NCI-H82 treated with DMSO at 0.1 percent for 48 hours (cell line): ENCODE data around the gene KCNIP3.

Experiments
- DNase-seq: peaks from one replicate; lab custom pipeline; 2025; ENCODE audit not compliant: unreplicated experiment; lab: John Stamatoyannopoulos, UW

KCNIP3 gene

GRCh38 chr2:95327861-95328260 lies 30.7 kb downstream of the KCNIP3 start:
- DNase-seq, result no peak

- DNase-seq, result no peak
Observed at GRCh38 chr2:95328358-95329125, 31.4 kb downstream of the KCNIP3 start.

DNA sequence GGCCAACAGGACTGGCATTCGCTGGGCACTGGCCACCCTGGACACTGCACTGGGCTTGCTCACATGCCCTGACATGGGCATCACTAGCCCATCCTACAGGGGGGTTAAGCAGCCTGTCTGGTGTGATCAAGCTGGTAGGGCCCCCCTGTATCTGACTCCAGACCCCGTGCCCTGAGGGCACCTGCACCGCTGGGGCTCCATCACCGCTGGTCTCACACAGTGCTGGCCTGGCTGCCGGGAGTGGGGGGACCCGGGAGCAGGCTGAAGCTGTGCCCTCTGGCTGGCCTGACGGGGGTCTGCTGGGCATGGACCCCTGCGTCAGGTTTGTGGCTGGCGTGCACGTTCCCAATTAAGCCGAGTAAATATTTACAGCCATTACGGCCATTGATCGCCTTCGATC lies 32.3 kb downstream of the KCNIP3 start:
- DNase-seq, result no peak

GRCh38 chr2:95329891-95330793 lies 33.0 kb downstream of the KCNIP3 start:
- no peak for DNase-seq

- no peak for DNase-seq
Observed at GRCh38 chr2:95330794-95331338, 33.7 kb downstream of the KCNIP3 start.

DNA sequence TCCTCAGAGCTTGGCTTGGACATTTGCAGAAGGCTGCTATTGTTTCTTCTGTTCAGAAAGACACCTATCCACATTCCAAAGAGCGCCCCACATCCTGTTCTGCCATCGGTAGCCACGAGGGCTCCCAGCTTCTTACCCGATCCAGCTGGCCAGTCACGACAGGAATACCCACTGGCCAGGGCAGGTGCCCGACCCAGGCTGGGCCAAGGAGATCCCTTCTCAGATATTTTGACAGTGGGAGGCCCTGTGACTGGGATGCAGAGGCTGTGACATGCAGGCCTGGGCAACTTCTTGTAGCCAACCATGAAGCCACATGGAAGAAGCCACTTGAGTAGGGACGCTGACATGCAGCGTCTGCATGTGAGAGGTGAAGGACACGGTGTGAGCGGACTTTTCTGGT lies 34.5 kb downstream of the KCNIP3 start:
- no peak for DNase-seq

GRCh38 chr2:95332036-95332435 lies 34.9 kb downstream of the KCNIP3 start:
- DNase-seq, result no peak

DNA sequence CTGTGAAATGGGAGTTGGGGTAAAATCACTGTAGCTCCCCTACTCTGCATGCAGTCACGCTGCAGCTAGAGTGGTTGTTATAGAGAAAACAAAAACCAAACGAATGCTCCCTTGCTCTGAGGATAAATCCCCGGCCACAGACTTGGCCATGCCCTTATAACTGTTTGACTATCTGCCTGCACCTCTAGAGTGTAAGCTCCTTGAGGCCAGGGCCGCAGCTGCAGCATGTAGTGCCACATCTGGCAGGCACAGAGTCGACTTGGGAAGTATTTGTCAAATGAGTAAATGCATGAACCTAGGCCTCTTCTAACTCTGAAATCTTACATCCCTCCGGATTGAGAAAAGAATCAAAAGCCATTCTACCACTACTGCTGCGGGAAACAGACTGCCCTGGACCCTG lies 35.9 kb downstream of the KCNIP3 start:
- no peak for DNase-seq

DNA sequence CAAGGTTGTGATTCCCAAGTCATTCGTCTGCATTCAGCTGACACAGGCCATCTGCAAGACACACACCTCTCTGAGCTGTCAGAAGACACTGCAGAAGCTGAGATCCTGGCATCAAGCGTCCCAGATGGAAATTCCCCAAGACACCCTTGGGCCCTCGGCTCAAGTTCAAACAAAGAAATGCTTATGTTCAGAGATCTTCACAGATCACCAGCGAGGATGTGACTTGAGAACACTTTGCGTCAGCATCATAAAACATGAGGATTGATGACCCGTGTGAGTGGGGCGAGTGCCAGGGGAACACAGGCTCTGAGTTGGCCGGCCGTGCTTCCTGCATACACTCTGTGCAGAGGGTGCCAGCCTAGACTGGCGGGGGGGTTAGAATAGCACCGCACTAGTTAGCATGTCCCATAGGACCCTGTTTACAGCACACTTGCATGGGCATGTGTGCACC lies 36.8 kb downstream of the KCNIP3 start:
- DNase-seq, result no peak

DNA sequence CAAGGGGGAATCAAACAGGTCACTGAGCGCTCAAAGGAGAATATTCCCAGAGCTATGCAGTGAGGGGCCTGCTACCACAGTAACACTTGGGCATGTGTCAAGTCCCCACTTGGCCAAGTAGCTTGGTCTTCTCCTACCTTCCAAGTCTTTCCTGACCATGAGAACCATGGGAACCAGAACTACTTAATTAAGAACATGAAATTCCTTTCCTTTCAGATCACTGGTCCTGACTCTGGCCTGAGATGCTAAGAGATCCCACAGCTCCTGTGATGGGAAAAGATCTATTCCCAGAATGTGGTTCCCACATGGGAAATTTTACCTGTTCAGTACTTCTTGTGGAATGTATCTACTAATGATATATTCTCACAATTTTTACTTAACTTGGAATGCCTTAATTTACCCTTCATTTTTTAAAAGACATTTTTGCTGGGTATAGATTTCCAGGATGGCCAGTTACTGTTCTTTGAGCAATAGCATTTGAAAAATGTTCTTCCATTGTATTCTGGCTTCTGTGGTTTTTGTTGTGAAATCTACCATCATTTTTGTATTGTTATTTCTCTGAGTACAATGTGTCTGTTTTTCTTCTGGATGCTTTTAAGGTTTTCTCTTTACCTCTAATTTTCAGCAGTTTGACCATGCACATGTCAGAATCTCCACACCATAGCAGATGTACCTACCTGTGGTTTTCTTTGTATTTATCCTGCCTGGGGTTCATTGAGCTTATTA lies 37.9 kb downstream of the KCNIP3 start:
- DNase-seq, result no peak

DNA sequence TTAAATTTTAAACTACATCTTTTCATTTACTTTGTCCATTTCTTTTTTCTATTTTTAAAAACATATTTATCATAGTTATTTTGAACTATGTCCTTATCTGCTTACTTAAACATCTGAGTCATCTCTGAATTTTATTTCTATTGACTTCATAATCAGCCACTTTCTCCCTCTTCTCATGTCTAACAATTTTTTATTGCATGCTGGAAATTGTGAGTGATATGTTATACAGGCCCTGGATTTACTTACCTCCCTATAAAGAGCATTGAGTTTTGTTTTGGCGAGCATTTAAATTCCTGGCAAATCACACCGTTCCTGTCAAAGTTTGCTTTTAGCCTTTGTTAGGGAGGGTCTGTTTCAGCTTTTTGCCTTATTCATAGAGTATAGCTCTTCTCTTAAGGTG lies 39.3 kb downstream of the KCNIP3 start:
- DNase-seq, result no peak

DNA sequence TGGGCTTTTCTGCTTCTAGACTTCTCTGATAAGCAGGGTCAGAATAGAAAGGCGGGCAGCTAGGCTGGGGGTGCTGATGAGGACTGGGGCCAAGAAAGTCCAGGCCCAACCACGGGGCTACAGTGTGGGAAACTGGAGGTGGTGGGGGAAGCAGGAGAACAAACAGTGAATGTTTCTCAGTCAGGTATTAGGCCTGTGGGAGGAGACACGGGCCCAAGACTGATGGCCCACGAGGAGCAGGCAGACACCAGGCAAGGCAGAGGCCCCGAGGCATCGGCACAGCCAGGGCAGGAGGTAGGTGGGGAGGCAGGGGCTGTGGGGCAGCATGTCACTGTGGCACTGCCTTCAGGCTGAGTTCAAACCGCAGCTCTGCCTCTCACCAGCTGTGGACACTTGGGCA lies 40.7 kb downstream of the KCNIP3 start:
- DNase-seq, result no peak

- no peak for DNase-seq
Observed at GRCh38 chr2:95342556-95343320, 45.6 kb downstream of the KCNIP3 start.

- DNase-seq, result no peak
Observed at GRCh38 chr2:95343429-95344214, 46.5 kb downstream of the KCNIP3 start.

DNA sequence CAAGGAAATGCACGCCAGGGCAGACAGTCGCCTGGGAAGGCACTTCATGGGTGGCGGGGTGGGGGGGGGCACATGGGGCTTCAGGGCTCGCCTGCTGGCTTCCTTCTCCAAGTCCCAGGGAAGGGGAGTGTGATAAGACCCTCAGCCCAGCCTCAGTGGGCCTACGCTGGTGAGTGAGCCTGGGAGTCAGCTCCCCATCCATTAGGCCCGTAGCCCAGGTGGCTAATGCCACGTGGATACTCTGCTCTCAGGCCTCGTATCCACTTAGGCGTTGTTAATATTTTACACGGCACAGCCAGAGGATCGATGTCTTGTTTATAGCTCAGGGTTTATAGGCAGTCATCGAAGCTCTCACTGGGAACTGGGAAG lies 47.1 kb downstream of the KCNIP3 start:
- no peak for DNase-seq

DNA sequence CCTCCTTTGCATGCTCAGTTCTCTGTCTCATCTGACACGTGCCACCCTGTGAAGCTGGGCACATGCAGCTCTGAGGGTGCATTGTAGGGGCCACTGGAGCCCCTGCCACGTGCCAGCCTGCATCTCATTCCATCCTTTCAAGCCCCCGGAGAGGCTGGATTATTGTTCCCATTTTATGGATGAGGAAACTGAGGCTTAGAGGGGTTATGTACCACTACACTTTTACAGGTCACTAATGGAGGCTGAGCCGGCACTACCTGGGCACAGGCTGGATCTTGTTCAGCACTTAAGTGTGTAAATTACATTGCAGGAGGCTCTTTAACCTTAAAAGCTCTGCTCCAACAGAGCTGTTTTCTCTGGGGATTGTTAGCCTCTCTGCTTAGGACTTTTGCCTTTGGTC lies 47.5 kb downstream of the KCNIP3 start:
- DNase-seq, result no peak

- no peak for DNase-seq
Observed at GRCh38 chr2:95345081-95345562, 48.0 kb downstream of the KCNIP3 start.

DNA sequence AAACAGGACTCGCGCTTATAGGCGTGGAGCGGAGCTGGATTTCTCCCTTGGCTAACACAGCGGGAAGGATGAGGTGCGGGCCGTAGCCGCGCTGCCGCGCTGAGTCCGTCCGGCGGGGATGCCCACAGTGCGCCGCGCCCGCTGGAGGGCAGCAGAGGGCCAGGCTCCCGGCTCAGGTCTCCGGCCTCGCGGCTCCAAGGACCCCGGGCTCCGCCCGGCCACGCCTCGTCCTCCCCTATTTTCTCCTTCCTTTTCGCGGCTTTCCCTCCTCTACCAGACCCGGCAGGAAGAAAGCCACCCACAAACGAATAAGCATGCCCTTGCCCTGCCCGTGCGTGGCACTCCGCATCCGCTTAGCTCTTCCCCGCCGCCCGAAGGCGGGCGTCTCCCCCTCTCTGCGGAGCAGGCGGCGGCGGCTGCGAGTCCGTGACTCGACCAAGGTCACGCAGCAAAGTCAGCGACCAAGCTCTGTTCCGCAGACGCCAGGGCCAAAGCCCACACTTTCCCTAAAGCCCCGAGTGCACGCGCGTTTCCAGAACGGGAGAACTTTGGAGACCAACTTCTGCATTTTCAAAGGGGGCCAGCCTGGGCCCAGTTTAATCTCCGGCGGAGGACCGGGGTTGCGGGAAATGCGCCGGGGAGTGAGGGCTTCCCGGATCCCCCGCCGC lies 48.5 kb downstream of the KCNIP3 start:
- peak; percentile 42 for DNase-seq

- DNase-seq, result no peak
Observed at GRCh38 chr2:95346231-95346737, 49.1 kb downstream of the KCNIP3 start.
